Activated T-cell treated with anti-CD3 and anti-CD28 coated beads, Interleukin-2, amount 50 U/mL, for 72 hours (primary cell): ENCODE results near the gene FMO2. TPM values are rescaled to one million over a fixed set of nuclear protein-coding genes. Genes with fewer than 3 reads are reported as not detected.

Experiments used
- ATAC-seq, 2 donors: fragments of 150-1000 bp; cut with Tn5 transposase; replicated peaks in 1 of 2; 2 replicates each; pipeline ENCODE4 v1.10.0; 2021; ENCODE audit warnings: moderate library complexity in 2 of 2, mild to moderate bottlenecking in 1 of 2
- DNase-seq, 2 donors: peaks; one replicate each; pipeline ENCODE4 v3.0.0; 2021 to 2022; ENCODE audit warnings: mixed read lengths in 1 of 2
- H3K27ac Mint-ChIP-seq: one replicate; pipeline ENCODE4 v1.8.0; 2022; ENCODE audit warnings: mild to moderate bottlenecking, moderate library complexity, mixed read lengths
- H3K27me3 Mint-ChIP-seq: one replicate; pipeline ENCODE4 v1.8.0; 2022; ENCODE audit warnings: low read depth, mixed read lengths
- H3K36me3 Mint-ChIP-seq, 2 donors: one replicate each; pipeline ENCODE4 v1.8.0; 2022; ENCODE audit warnings: mixed read lengths in 2 of 2, mild to moderate bottlenecking in 1 of 2; ENCODE audit not compliant: insufficient read depth in 2 of 2
- H3K4me1 Mint-ChIP-seq: one replicate; pipeline ENCODE4 v1.8.0; 2022; ENCODE audit warnings: low read depth, mixed read lengths
- H3K4me3 Mint-ChIP-seq, 2 donors: one replicate each; pipeline ENCODE4 v1.8.0; 2022; ENCODE audit warnings: mild to moderate bottlenecking in 2 of 2, mixed read lengths in 2 of 2, moderate library complexity in 2 of 2
- H3K9me3 Mint-ChIP-seq, 2 donors: one replicate each; pipeline ENCODE4 v1.8.0; 2022; ENCODE audit warnings: mixed read lengths in 2 of 2
- total RNA-seq, 2 donors: library from RNA; stranded (reverse); gene quantifications; one replicate each; pipeline ENCODE4 v1.2.3, GENCODE V29; 2022

The FMO2 gene
- total RNA-seq, 2 donors from 2014 or later, result not detected

DNA sequence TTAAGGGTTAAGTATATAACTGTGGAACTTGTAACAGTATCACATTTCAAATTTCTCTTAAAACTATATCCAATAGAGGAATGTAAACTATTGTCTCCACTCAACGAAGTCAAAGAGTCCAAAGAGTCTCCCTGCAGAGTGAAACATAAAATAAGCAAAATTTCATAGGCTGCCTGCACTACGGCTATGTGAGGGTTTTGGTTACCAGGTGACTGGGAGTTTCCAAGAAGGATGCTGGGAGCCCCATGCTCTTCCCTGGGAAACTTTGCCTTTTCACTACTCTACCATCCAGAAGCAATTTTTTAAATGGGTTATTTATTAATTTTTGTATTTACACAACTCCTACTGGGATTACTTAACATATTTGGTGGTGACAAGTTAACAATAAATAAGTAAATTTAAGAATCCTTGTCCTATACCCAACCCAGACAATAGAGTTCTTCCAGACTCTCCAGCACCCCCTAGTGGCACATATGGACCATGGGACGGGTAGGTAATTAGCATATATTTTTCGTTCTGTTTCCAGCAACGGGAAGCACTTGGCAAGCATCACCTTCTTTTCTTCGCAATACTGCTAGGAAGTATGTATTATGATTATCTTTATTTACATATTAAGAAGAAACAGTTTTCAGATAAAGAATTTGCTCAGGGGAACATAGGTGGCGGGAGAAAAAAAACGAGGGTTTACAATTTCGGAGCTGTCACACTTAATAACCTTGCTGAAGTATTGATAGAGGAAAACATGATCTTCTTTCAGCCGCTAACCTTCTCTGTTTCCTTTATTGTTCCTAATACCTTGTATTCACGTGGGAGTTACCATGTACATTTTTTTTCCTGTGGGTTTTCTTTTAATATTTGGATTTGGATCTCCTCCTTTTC is 3.5 kb downstream of the FMO2 start:
- ATAC-seq (peak; percentile 49 to 50), DNase-seq (peak; percentile 49 to 54)
- no peaks in the 10 kb centered on the region for H3K36me3 Mint-ChIP-seq
- H3K9me3 Mint-ChIP-seq, result no peaks in the 10 kb centered on the region
- no peaks in the 10 kb centered on the region for H3K4me1 Mint-ChIP-seq
- no peak overlapping the region for H3K4me3 Mint-ChIP-seq
- H3K27me3 Mint-ChIP-seq, result peaks cover 20% of the 10 kb centered on the region
- no peak overlapping the region for H3K27ac Mint-ChIP-seq

DNA sequence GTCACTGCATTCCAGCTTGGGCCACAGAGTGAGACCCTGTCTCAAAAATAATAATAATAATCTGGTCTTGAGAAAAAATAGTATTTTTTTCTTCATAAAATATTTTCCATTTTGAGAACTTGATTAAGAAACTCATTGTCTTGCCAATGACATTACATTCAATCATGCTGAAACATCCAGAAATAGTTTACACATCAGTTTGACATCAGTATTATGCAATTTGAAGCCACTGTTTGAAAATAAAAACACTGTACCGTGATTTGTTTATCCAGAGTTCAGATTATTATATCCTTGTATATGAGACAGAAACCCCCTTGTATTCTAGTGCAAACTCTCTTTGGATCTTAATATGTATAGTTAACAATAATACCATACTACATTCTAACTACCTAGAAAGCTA is 6.9 kb downstream of the FMO2 start:
- H3K9me3 Mint-ChIP-seq, result no peaks in the 10 kb centered on the region
- no peaks in the 10 kb centered on the region for H3K4me1 Mint-ChIP-seq
- peaks cover 17% of the 10 kb centered on the region for H3K27me3 Mint-ChIP-seq
- no peak overlapping the region for H3K4me3 Mint-ChIP-seq
- H3K27ac Mint-ChIP-seq, result no peak overlapping the region
- ATAC-seq, result no peak
- DNase-seq, result no peak
- H3K36me3 Mint-ChIP-seq, result no peaks in the 10 kb centered on the region

- Mint-ChIP-seq H3K27me3 (peaks cover 11% of the 10 kb centered on the region), H3K9me3 (no peaks in the 10 kb centered on the region), H3K4me1 (no peaks in the 10 kb centered on the region), H3K4me3 (no peak overlapping the region), H3K27ac (no peak overlapping the region), H3K36me3 (no peaks in the 10 kb centered on the region)
- ATAC-seq (no peak), DNase-seq (no peak)
Measured at GRCh38 chr1:171195767-171196166, 10.7 kb downstream of the FMO2 start.

GRCh38 chr1:171196351-171196750 is 11.3 kb downstream of the FMO2 start:
- no peaks in the 10 kb centered on the region for H3K36me3 Mint-ChIP-seq
- no peaks in the 10 kb centered on the region for H3K9me3 Mint-ChIP-seq
- peaks cover 11% of the 10 kb centered on the region for H3K27me3 Mint-ChIP-seq
- H3K27ac Mint-ChIP-seq, result no peak overlapping the region
- H3K4me3 Mint-ChIP-seq, result no peak overlapping the region
- DNase-seq (no peak), ATAC-seq (no peak)
- H3K4me1 Mint-ChIP-seq, result no peaks in the 10 kb centered on the region

DNA sequence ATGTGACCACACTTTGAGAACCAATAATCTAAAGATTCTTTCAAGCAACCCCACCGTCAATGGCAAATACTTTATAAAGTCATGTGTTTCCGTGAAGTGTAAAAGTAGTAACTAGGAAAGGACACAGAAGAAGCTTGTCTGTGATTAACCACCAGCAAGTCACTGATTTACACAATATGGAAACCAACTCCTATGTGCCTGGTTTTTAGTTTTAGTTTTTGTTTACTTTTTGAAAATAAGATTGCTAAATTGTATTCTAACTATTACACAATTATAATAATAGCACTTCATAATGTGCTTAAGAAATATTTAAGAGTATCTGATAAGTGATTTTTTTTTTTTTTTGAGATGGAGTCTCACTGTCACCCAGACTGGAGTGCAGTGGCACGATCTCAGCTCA is 13.0 kb downstream of the FMO2 start:
- peaks cover 17% of the 10 kb centered on the region for H3K27me3 Mint-ChIP-seq
- H3K4me1 Mint-ChIP-seq, result no peaks in the 10 kb centered on the region
- H3K9me3 Mint-ChIP-seq, result no peaks in the 10 kb centered on the region
- no peak for ATAC-seq
- no peak overlapping the region for H3K27ac Mint-ChIP-seq
- H3K36me3 Mint-ChIP-seq, result no peaks in the 10 kb centered on the region
- H3K4me3 Mint-ChIP-seq, result no peak overlapping the region
- DNase-seq, result no peak

DNA sequence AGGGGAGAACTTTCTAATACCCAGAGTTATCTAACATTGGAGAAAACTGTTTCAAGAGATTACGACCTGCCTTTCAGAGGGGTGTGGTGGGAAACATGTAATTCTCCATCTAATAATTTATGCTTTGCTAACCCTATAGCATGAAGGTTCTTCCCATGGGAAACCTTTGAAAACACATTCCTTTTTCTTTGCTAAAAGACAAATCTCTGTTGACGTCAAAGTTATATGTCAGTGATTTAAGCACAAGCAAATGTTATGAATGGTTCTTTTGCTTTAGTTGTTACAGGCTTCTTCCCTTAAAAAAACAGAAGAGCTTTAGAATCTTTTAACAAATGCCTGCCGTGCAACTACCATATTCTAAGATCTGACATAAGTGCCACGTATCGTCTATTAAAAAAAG is 19.2 kb downstream of the FMO2 start:
- DNase-seq (no peak), ATAC-seq (no peak)
- Mint-ChIP-seq H3K27ac (no peak overlapping the region), H3K4me3 (no peak overlapping the region), H3K4me1 (no peaks in the 10 kb centered on the region), H3K27me3 (peaks cover 35% of the 10 kb centered on the region), H3K36me3 (no peaks in the 10 kb centered on the region), H3K9me3 (no peaks in the 10 kb centered on the region)

DNA sequence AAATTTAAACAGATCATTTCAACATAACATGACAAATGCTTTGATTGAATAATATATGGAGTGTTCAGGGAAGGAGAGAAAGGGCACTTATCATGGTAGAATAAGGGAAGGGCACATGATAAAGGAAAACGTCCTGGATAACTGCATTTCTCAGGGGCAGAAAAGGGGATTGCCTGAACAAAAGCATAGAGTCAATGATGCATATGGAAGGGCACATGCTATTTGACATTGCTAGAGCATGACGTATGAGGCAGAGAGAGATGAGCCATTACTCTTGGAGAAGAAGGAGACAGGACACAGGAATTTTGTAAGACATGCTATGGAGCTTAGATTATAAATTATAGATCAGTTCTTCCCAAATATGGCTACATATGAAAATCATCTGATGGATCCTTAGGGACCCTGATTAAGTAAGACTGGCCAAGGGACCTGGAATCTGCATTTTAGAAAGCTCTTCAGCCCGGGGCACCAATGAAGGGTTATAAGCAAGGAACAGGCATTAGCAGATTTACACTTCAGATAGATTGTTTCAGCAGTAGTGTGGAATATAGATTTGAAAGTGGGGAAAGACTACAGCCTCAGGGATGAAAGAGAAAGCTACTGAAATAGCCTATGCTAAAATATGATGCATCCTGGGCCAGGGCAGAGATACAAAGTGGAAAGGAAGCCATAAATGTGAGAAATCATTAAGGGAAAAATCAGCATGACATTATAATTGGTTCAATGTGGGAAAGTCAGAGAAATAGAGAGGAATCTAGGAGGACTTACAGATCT is 21.3 kb downstream of the FMO2 start:
- ATAC-seq, result no peak
- Mint-ChIP-seq H3K36me3 (no peaks in the 10 kb centered on the region), H3K27ac (no peak overlapping the region), H3K27me3 (peaks cover 35% of the 10 kb centered on the region), H3K4me1 (no peaks in the 10 kb centered on the region), H3K4me3 (no peak overlapping the region), H3K9me3 (no peaks in the 10 kb centered on the region)
- no peak for DNase-seq

DNA sequence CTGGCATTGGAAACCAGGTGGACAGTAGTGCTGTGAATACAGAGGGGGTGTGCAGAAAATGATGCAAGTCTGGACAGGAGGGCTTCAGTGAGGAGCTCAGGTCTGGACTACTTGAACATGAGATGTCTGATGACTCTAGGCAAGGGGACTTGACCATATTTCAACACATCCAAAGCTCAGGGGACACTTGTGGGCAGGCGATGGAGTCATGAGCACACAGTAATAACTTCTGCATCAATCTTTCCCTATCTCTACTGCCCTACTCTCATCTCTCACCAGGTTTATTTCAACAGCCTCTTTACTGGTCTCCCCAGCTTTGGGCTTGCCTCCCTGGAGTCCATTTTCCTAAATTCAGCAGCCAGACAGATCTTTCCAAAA is 21.9 kb downstream of the FMO2 start:
- Mint-ChIP-seq H3K27ac (no peak overlapping the region), H3K4me1 (no peaks in the 10 kb centered on the region), H3K4me3 (no peak overlapping the region), H3K9me3 (no peaks in the 10 kb centered on the region), H3K36me3 (no peaks in the 10 kb centered on the region), H3K27me3 (peaks cover 34% of the 10 kb centered on the region)
- no peak for ATAC-seq
- no peak for DNase-seq

DNA sequence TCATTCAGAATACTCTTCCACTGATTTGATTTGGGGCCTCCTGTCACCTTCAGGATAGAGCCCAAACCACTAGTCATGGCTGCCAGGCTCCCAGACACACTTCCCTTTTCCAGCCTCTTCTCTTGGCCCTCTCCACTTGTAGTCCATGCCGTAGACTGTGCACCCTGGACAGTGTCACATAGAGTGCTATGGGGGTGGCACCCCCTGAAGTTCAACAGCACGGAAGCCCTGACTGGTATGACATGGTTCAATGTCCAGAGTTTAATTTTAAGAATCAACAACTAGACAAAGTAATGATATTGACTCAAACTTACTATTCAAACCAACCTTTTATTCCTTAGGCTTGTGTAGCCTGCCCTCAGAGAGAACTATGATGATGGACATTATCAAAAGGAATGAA is 22.3 kb downstream of the FMO2 start:
- DNase-seq (no peak), ATAC-seq (no peak)
- Mint-ChIP-seq H3K27ac (no peak overlapping the region), H3K27me3 (peaks cover 29% of the 10 kb centered on the region), H3K4me1 (no peaks in the 10 kb centered on the region), H3K9me3 (no peaks in the 10 kb centered on the region), H3K36me3 (no peaks in the 10 kb centered on the region), H3K4me3 (no peak overlapping the region)

- DNase-seq (no peak), ATAC-seq (no peak)
- H3K27me3 Mint-ChIP-seq, result peaks cover 25% of the 10 kb centered on the region
- H3K36me3 Mint-ChIP-seq, result no peaks in the 10 kb centered on the region
- no peaks in the 10 kb centered on the region for H3K9me3 Mint-ChIP-seq
- H3K27ac Mint-ChIP-seq, result no peak overlapping the region
- H3K4me1 Mint-ChIP-seq, result no peaks in the 10 kb centered on the region
- H3K4me3 Mint-ChIP-seq, result no peak overlapping the region
Measured at GRCh38 chr1:171210355-171210754, 25.3 kb downstream of the FMO2 start.

- Mint-ChIP-seq H3K4me3 (no peak overlapping the region), H3K36me3 (no peaks in the 10 kb centered on the region), H3K4me1 (no peaks in the 10 kb centered on the region), H3K9me3 (no peaks in the 10 kb centered on the region), H3K27ac (no peak overlapping the region), H3K27me3 (peaks cover 5% of the 10 kb centered on the region)
- DNase-seq, result no peak
- no peak for ATAC-seq
Measured at GRCh38 chr1:171212607-171213351, 27.7 kb downstream of the FMO2 start.

DNA sequence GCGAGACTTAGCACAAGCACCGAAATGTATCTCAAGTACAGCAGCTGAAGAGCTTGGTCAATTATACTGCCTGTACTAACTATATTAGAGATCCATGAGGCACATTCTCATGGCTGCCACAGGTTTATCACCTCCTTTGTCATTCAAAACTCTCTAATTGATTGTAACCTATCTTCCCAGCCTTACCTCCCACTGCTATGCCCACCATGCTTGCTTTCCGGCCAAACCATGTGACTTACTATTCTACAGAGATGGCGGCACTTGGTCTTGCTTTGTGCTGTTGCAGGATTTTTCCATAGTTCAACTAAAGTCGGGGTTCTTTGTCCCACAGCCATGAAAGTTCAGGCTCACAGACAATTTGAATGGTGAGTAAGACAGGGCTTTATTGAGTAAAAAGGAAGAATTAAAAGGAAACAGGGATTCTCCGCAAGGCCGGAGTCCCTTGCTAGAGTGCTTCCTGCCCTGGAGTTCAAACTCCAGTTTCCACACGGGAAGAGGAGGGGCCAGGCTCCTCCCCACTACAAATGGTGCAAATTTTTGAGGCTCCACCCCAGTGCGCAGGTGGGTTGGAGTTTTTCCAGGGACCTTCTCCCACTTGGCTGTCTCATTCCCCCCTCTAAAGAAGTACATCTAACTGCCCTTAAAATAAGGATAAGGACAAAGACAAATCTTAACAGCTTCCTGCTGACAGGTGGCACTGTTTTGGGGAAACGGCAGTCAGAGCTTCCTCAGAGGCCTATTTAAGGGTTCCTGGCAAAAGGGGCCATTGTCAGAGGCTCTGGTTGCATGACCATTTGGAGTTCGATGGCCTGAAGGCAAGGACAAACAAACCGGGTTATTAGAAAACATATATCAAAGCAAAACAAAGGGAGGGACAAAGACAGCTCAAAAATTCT is 28.7 kb downstream of the FMO2 start:
- no peak for ATAC-seq
- DNase-seq, result no peak
- Mint-ChIP-seq H3K36me3 (no peaks in the 10 kb centered on the region), H3K9me3 (no peaks in the 10 kb centered on the region), H3K27ac (no peak overlapping the region), H3K27me3 (no peaks in the 10 kb centered on the region), H3K4me3 (no peak overlapping the region), H3K4me1 (no peaks in the 10 kb centered on the region)
